Measurements from ENCODE around the gene VPS13C.
A peak's percentile ranks its signal among the peaks of the same experiment; 100 is the strongest.

VPS13C gene

GRCh38 chr15:62060113-62060895, at the start of gene VPS13C:
Gene VPS13C (minus strand): TSS chr15:62060447. CDS start chr15:62060374, 73 bp downstream.
- peak; percentile 66 to 95 (median 88) for DNase-seq

- no peak for DNase-seq
These were observed 49.2 kb upstream of the VPS13C start for GRCh38 chr15:62109437-62109836.

GRCh38 chr15:62108411-62108810, 48.2 kb upstream of the VPS13C start:
- no peak for DNase-seq

DNA sequence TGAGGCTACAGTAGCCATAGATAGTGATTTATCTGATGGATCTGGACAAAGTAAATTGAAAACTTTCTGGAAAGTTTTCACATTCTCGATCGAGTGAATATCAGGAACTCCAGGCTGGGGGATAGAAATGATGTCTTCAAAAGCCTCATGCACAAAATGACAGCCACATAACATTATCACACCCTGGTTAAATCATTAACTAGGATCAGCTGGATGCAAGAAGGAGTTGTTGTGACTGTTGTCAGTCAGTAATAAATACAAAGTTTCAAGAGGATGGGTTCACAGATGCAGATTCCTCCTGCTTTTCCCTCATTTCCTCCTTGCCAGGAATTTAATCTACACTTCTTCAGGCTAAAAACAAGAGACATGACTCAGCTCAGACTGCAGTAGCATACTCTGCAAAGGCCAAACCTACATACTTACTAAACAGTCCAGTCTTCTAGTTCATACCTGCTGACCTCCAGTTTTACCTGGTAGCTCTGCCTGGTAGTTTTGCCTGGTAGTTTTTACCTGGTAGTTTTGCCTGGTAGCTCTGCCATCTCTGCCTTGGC, 47.4 kb upstream of the VPS13C start:
- no peak for DNase-seq

- no peak for DNase-seq
These were observed 45.8 kb upstream of the VPS13C start for GRCh38 chr15:62106096-62106495.

DNA sequence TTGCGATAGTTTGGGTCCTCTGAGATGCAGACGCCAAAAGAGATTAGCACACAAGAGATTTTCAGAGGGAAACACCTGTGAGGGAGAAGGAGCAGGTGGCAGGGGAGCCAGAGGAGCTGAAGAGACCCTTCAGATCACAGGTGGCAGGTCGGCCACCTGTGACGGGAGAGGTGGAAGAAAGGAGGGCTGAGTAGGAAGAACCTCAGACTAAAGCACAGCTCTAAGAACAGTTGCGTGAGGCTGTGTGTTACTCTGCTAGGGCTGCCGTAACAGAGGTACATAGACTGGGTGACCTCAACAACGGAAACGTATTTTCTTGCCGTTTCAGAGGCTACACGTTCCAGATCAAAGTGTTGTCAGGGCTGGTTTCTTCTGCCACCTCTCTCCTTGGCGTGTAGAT, 45.0 kb upstream of the VPS13C start:
- no peak for DNase-seq

DNA sequence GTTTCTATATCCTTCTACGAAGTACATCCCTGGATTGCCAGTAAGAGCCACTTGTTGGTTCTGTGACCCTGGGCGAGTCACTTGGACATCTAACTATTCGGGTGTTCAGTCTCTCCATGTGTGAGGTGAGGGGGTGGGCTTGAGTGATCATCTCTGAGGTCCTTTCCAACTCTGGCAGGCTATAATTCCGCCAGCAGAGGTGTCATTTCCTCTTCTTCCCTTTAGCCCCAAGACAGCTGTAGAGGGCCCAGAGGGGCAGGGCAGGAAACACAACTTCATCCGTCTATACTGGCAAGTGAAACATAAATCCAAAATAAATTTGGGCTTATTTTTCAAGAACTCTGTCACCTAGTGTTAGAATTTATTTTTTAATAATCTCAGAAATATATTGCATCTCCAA, 44.6 kb upstream of the VPS13C start:
- DNase-seq: no peak

DNA sequence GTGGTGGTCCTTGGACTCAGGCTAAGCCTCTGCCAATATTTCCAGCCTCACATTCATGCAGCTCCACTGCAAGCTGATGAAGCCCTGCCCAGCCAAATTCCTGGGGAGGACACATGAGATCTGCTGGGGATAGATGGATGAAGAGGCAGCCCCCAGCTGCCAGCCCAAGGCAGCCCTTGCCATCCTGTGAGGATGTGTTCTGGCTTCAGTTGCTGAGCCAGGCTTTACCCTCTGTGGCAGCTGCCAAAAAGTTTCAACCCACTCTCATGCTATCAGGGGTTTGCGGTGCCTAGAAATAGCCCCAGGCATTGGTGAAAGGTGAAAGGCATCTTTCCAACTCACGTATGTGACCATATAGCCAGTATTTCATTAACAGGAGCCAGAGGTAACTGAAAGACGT, 44.2 kb upstream of the VPS13C start:
- no peak for DNase-seq

DNA sequence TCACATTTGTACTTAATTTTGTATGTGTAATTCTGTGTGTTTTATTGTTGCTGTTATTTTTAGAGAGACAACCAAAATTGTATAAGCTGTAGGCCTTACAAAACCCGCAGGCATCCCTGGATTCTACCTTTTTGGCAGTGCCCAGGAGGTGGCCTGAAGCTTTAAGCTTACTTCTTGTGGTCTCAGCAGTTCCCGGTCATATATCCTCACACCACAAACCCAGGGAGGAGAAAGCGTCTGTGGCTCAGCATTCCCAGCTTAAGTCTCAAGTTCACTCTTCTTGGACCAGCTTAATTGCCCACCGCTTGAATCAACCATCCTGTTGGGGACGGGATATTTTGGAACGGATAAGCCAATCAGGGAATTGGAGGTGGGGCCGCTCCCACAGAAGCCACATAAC, 43.2 kb upstream of the VPS13C start:
- no peak for DNase-seq

GRCh38 chr15:62099094-62099601, 38.9 kb upstream of the VPS13C start:
- DNase-seq: no peak

DNA sequence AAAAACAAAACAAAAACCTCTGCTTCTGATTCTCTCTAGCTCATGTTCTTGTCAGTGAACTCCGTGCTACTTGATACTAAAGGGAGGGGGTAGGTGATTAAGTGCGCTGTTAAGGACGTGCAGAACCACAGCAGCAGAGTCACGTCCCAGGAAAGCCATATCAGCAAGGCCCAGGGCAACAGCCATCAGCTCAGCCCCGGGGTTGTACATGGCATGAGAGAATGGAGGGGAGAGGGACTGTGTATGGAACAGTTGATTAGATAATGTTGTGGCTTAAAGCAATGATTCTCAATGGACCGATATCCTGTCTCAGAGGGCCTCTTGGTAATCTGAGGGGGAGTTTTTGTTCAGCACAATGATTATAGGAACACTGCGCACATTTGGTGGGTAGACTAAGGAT, 34.1 kb upstream of the VPS13C start:
- DNase-seq: no peak

GRCh38 chr15:62093809-62094208, 33.6 kb upstream of the VPS13C start:
- no peak for DNase-seq

DNA sequence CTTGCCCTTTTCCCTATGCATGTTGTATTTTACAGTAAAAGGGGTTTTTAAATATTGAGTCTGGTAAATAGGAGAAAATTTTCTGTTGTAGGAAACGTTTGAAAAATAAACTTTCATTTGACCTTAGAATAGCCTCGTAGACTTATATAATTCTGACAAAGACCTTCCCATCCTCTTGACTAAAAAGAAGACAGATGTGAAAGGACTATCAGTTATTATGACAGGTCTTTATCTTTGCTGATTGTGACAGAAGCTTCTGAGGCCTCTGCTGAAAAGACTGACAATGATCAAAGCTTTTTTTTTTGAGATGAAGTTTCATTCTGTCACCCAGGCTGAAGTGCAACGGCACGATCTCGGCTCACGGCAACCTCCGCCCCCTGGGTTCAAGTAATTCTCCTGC, 30.7 kb upstream of the VPS13C start:
- no peak for DNase-seq

- no peak for DNase-seq
These were observed 29.4 kb upstream of the VPS13C start for GRCh38 chr15:62089616-62090015.

GRCh38 chr15:62088353-62088693, 28.1 kb upstream of the VPS13C start:
- DNase-seq: no peak

GRCh38 chr15:62087671-62088352, 27.6 kb upstream of the VPS13C start:
- DNase-seq: no peak

DNA sequence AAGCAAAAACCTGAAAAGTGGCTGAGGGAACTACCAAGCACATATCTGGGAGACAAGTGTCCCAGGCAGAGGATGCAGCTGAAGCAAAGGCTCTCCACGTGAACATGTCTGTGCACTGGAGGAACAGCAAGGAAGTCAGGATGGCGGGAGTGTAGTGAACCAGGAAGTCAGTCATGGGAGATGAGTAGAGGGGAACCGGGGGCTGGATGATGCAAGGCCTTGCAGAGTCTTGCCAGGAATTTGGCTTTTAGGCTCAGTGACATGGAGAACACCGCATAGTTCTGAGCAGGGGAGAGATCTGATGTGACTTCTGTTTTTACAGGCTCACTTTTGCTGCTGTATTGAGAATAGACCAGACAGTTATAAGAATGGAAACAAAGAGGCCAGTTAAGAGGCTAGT, 25.5 kb upstream of the VPS13C start:
- peak in 1 of 51 donors; percentile 23 for DNase-seq

- DNase-seq: no peak
These were observed 23.2 kb upstream of the VPS13C start for GRCh38 chr15:62083194-62084154.

GRCh38 chr15:62079594-62079993, 19.3 kb upstream of the VPS13C start:
- no peak for DNase-seq

GRCh38 chr15:62075595-62076277, 15.5 kb upstream of the VPS13C start:
- no peak for DNase-seq
